GM10248 (cell line): ENCODE measurements around the gene TMEM39A.

Experiments used
- CTCF ChIA-PET: fragments of 300-600 bp; sonication (Branson Sonifier 250); formaldehyde crosslinking; extraction: SDS; loops from one replicate; lab custom pipeline; 2021; ENCODE audit warnings: antibody characterized with exemption; lab: Yijun Ruan, JAX
- POLR2A ChIA-PET: fragments of 350-650 bp; sonication (Branson Sonifier 250); formaldehyde crosslinking; extraction: SDS; loops from one replicate; lab custom pipeline; 2020; ENCODE audit warnings: antibody characterized with exemption; lab: Yijun Ruan, JAX
- DNase-seq: peaks from one replicate; pipeline ENCODE4 v3.0.0; 2012; ENCODE audit errors: extremely low spot score
- CTCF ChIP-seq: IDR thresholded peaks from 2 replicates; pipeline ENCODE4 v1.5.1; 2012; ENCODE audit warnings: mild to moderate bottlenecking, low read depth; ENCODE audit errors: extremely low read depth, missing control alignments, control extremely low read depth

TMEM39A gene

GRCh38 chr3:119380697-119381096 lies 82.7 kb downstream of the TMEM39A start:
- POLR2A ChIA-PET = no interaction called here
- CTCF ChIA-PET = interaction anchor here (1.2 to 1.4 kb wide), 3 partner anchors 17 to 27 kb away, joined by 3 to 7 read pairs (median 4); no protein-coding TSS in a partner anchor
- no peak for TF ChIP-seq CTCF
- no peak for DNase-seq
